Neuronal stem cell (in vitro differentiated cells): ENCODE results near the gene MEF2B.

Source experiments
- DNase-seq: peaks from one replicate; pipeline ENCODE4 v3.0.0-alpha.2; 2013; ENCODE audit warnings: low spot score
- H2AFZ ChIP-seq: one replicate; pipeline ENCODE4 v1.6.1; 2013; ENCODE audit warnings: mild to moderate bottlenecking, low read length, inconsistent platforms
- H2AK5ac ChIP-seq: 2 replicates; pipeline ENCODE4 v1.6.1; 2013; ENCODE audit warnings: low read depth, mild to moderate bottlenecking, inconsistent platforms, low read length, moderate library complexity, mixed read lengths
- H2BK120ac ChIP-seq: 2 replicates; pipeline ENCODE4 v1.6.1; 2013; ENCODE audit warnings: low read depth, mild to moderate bottlenecking, inconsistent platforms, low read length, moderate library complexity, mixed read lengths
- H2BK12ac ChIP-seq: one replicate; pipeline ENCODE4 v1.6.1; 2013; ENCODE audit warnings: low read length, inconsistent platforms
- H2BK15ac ChIP-seq: 2 replicates; pipeline ENCODE4 v1.6.1; 2013; ENCODE audit warnings: mild to moderate bottlenecking, low read length, inconsistent platforms, mixed read lengths
- H2BK5ac ChIP-seq: one replicate; pipeline ENCODE4 v1.6.1; 2013; ENCODE audit warnings: inconsistent platforms, mild to moderate bottlenecking, low read length, moderate library complexity
- H3K14ac ChIP-seq: one replicate; pipeline ENCODE4 v1.6.1; 2013; ENCODE audit warnings: low read length, inconsistent platforms
- H3K18ac ChIP-seq: 2 replicates; pipeline ENCODE4 v1.6.1; 2013; ENCODE audit warnings: low read length, inconsistent platforms
- H3K23ac ChIP-seq: 2 replicates; pipeline ENCODE4 v1.6.1; 2013; ENCODE audit warnings: low read depth, mild to moderate bottlenecking, mixed read lengths, low read length, inconsistent platforms; ENCODE audit not compliant: poor library complexity
- H3K27ac ChIP-seq: replicated peaks from 3 replicates; pipeline ENCODE4 v1.5.1; 2013; ENCODE audit warnings: low read length, inconsistent platforms
- H3K27me3 ChIP-seq, 3 experiments: 2 replicates each; pipeline ENCODE4 v1.6.1; 2013; ENCODE audit warnings: low read length in 3 of 3, mild to moderate bottlenecking in 2 of 3, inconsistent platforms in 1 of 3, low read depth in 1 of 3, mixed read lengths in 1 of 3, moderate library complexity in 1 of 3; ENCODE audit not compliant: control insufficient read depth in 3 of 3, insufficient read depth in 3 of 3
- H3K36me3 ChIP-seq, 2 donors: replicated peaks in 1 of 2; 2 replicates each; pipeline ENCODE4 v1.6.1; 2013; ENCODE audit warnings: low read length in 2 of 2; ENCODE audit not compliant: control insufficient read depth in 2 of 2, insufficient read depth in 2 of 2
- H3K4ac ChIP-seq: 2 replicates; pipeline ENCODE4 v1.6.1; 2013; ENCODE audit warnings: inconsistent platforms, mild to moderate bottlenecking, low read length, moderate library complexity
- H3K4me1 ChIP-seq, 2 donors: 1 replicate in 1 of 2; 2 replicates in 1 of 2; pipeline ENCODE4 v1.6.1; 2013; ENCODE audit warnings: low read length in 2 of 2, low read depth in 1 of 2; ENCODE audit not compliant: control insufficient read depth in 2 of 2, insufficient read depth in 1 of 2
- H3K4me2 ChIP-seq: one replicate; pipeline ENCODE4 v1.6.1; 2013; ENCODE audit warnings: mild to moderate bottlenecking, low read length, inconsistent platforms; ENCODE audit not compliant: insufficient read depth, poor library complexity, severe bottlenecking
- H3K4me3 ChIP-seq, 2 donors: 2 replicates each; pipeline ENCODE4 v1.5.1; 2013; ENCODE audit warnings: low read length in 2 of 2, mild to moderate bottlenecking in 2 of 2, inconsistent platforms in 1 of 2, moderate library complexity in 1 of 2
- H3K79me1 ChIP-seq: one replicate; pipeline ENCODE4 v1.6.1; 2013; ENCODE audit warnings: low read depth, mild to moderate bottlenecking, inconsistent platforms, low read length, moderate library complexity
- H3K9ac ChIP-seq: one replicate; pipeline ENCODE4 v1.6.1; 2013; ENCODE audit warnings: mild to moderate bottlenecking, low read depth, low read length, inconsistent platforms; ENCODE audit not compliant: poor library complexity
- H3K9me3 ChIP-seq, 2 donors: replicated peaks in 1 of 2; 2 replicates each; pipeline versions ENCODE3 to v1.6.1; 2013; ENCODE audit warnings: low read length in 2 of 2, mild to moderate bottlenecking in 2 of 2, inconsistent platforms in 1 of 2, low read depth in 1 of 2, mixed read lengths in 1 of 2, moderate library complexity in 1 of 2; ENCODE audit not compliant: control insufficient read depth in 2 of 2, insufficient read depth in 1 of 2
- H4K8ac ChIP-seq: one replicate; pipeline ENCODE4 v1.6.1; 2013; ENCODE audit warnings: low read depth, mild to moderate bottlenecking, inconsistent platforms, low read length, moderate library complexity
- H4K91ac ChIP-seq: one replicate; pipeline ENCODE4 v1.6.1; 2013; ENCODE audit warnings: low read length, low read depth, mild to moderate bottlenecking, inconsistent platforms; ENCODE audit not compliant: poor library complexity
- WGBS, 2 donors: extraction: QIAGEN DNeasy Blood & Tissue Kit; methylation state at CpG; one replicate each; pipeline ENCODE4 v1.1.7; 2013; ENCODE audit warnings: missing lambda C conversion rate in 2 of 2, mixed read lengths in 1 of 2; ENCODE audit not compliant: insufficient read length in 2 of 2, insufficient replicate concordance in 1 of 2; ENCODE audit errors: extremely low coverage in 2 of 2; 5-methylcytosine and 5-hydroxymethylcytosine counted together

Gene MEF2B

GRCh38 chr19:19134687-19135158 is 35.3 kb downstream of the MEF2B start:
- H2BK120ac ChIP-seq = no peak overlapping the region
- no peak overlapping the region for H4K91ac ChIP-seq
- no peak overlapping the region for H2BK15ac ChIP-seq
- no peak overlapping the region for H4K8ac ChIP-seq
- H3K27ac ChIP-seq = no peak overlapping the region
- H2BK12ac ChIP-seq = no peak overlapping the region
- no peak overlapping the region for H3K14ac ChIP-seq
- no peak overlapping the region for H2BK5ac ChIP-seq
- peaks cover 5 to 8% of the 10 kb centered on the region in 2 donors for H3K4me1 ChIP-seq
- H3K27me3 ChIP-seq = peaks cover 0 to 2% (median 0%) of the 10 kb centered on the region in 3 experiments
- H3K23ac ChIP-seq = peak overlapping the region; percentile 80
- peak overlapping the region; percentile 40 for H2AK5ac ChIP-seq
- peaks cover 3% of the 10 kb centered on the region for H3K79me1 ChIP-seq
- H3K36me3 ChIP-seq = peaks cover 5 to 16% of the 10 kb centered on the region in 2 donors
- peak overlapping the region in 1 of 2 donors; percentile 5 for H3K4me3 ChIP-seq
- H2AFZ ChIP-seq = no peak overlapping the region
- peak overlapping the region; percentile 3 for H3K18ac ChIP-seq
- H3K9ac ChIP-seq = peak overlapping the region; percentile 51
- no peak overlapping the region for H3K4ac ChIP-seq
- no CpG with 5 or more reads among the region's 21 CpGs for WGBS, 2 donors
- peak overlapping the region; percentile 36 for H3K4me2 ChIP-seq
- no peak for DNase-seq
- peaks cover 0 to 11% of the 10 kb centered on the region in 2 donors for H3K9me3 ChIP-seq

- no peak overlapping the region for H4K8ac ChIP-seq
- no peak overlapping the region for H3K4me3 ChIP-seq
- H3K9ac ChIP-seq = no peak overlapping the region
- H3K27me3 ChIP-seq = peaks cover 0 to 2% (median 0%) of the 10 kb centered on the region in 3 experiments
- H3K23ac ChIP-seq = no peak overlapping the region
- peaks cover 5 to 18% of the 10 kb centered on the region in 2 donors for H3K36me3 ChIP-seq
- no peak for DNase-seq
- no peak overlapping the region for H2BK5ac ChIP-seq
- H3K18ac ChIP-seq = no peak overlapping the region
- H2AFZ ChIP-seq = no peak overlapping the region
- WGBS, 2 donors = no CpG with 5 or more reads among the region's 6 CpGs
- no peak overlapping the region for H3K27ac ChIP-seq
- peaks cover 3% of the 10 kb centered on the region for H3K79me1 ChIP-seq
- H2BK120ac ChIP-seq = no peak overlapping the region
- no peak overlapping the region for H3K4me2 ChIP-seq
- no peak overlapping the region for H2BK12ac ChIP-seq
- H2BK15ac ChIP-seq = no peak overlapping the region
- no peak overlapping the region for H4K91ac ChIP-seq
- H3K14ac ChIP-seq = no peak overlapping the region
- H2AK5ac ChIP-seq = no peak overlapping the region
- H3K4me1 ChIP-seq = peaks cover 5 to 8% of the 10 kb centered on the region in 2 donors
- peaks cover 0 to 10% of the 10 kb centered on the region in 2 donors for H3K9me3 ChIP-seq
- H3K4ac ChIP-seq = no peak overlapping the region
Observed at GRCh38 chr19:19133985-19134384, 36.1 kb downstream of the MEF2B start.

- H3K9ac ChIP-seq = no peak overlapping the region
- no peak overlapping the region for H3K4ac ChIP-seq
- H2AK5ac ChIP-seq = no peak overlapping the region
- peaks cover 5 to 20% of the 10 kb centered on the region in 2 donors for H3K36me3 ChIP-seq
- H3K18ac ChIP-seq = no peak overlapping the region
- H2BK120ac ChIP-seq = no peak overlapping the region
- H2BK12ac ChIP-seq = no peak overlapping the region
- no peak overlapping the region for H2BK5ac ChIP-seq
- peaks cover 3% of the 10 kb centered on the region for H3K79me1 ChIP-seq
- H3K23ac ChIP-seq = no peak overlapping the region
- H2BK15ac ChIP-seq = no peak overlapping the region
- H3K4me2 ChIP-seq = no peak overlapping the region
- no peak overlapping the region for H3K14ac ChIP-seq
- H4K8ac ChIP-seq = no peak overlapping the region
- no peak overlapping the region for H3K27ac ChIP-seq
- no CpG with 5 or more reads among the region's 12 CpGs for WGBS, 2 donors
- H2AFZ ChIP-seq = no peak overlapping the region
- H3K27me3 ChIP-seq = peaks cover 0 to 2% (median 0%) of the 10 kb centered on the region in 3 experiments
- no peak overlapping the region for H3K4me3 ChIP-seq
- DNase-seq = no peak
- peaks cover 5 to 8% of the 10 kb centered on the region in 2 donors for H3K4me1 ChIP-seq
- no peak overlapping the region for H4K91ac ChIP-seq
- peaks cover 0 to 10% of the 10 kb centered on the region in 2 donors for H3K9me3 ChIP-seq
Observed at GRCh38 chr19:19132912-19133311, 37.2 kb downstream of the MEF2B start.

- no peak overlapping the region for H3K4me2 ChIP-seq
- no peak overlapping the region for H4K8ac ChIP-seq
- no peak overlapping the region for H3K27ac ChIP-seq
- H3K14ac ChIP-seq = no peak overlapping the region
- no peak overlapping the region for H3K4me3 ChIP-seq
- H2BK120ac ChIP-seq = no peak overlapping the region
- no peaks in the 10 kb centered on the region for H3K27me3 ChIP-seq
- no peak overlapping the region for H2AFZ ChIP-seq
- DNase-seq = no peak
- peaks cover 3% of the 10 kb centered on the region for H3K79me1 ChIP-seq
- no peak overlapping the region for H3K9ac ChIP-seq
- peaks cover 0 to 3% of the 10 kb centered on the region in 2 donors for H3K4me1 ChIP-seq
- H4K91ac ChIP-seq = no peak overlapping the region
- no peak overlapping the region for H3K4ac ChIP-seq
- H2AK5ac ChIP-seq = no peak overlapping the region
- H2BK5ac ChIP-seq = no peak overlapping the region
- peaks cover 0 to 10% of the 10 kb centered on the region in 2 donors for H3K9me3 ChIP-seq
- H2BK15ac ChIP-seq = no peak overlapping the region
- H2BK12ac ChIP-seq = no peak overlapping the region
- H3K23ac ChIP-seq = no peak overlapping the region
- no CpG with 5 or more reads among the region's 3 CpGs for WGBS, 2 donors
- no peak overlapping the region for H3K18ac ChIP-seq
- peaks cover 5 to 20% of the 10 kb centered on the region in 2 donors for H3K36me3 ChIP-seq
Observed at GRCh38 chr19:19131989-19132388, 38.1 kb downstream of the MEF2B start.
